HepG2 (cell line): ENCODE results near the gene IFT22. TPM values are rescaled to one million over a fixed set of nuclear protein-coding genes. Genes with fewer than 3 reads are reported as not detected.

Source experiments
- CBX2 ChIP-seq, 2 experiments: fragments of 200-600 bp in 1 of 2; sonication (generic); formaldehyde crosslinking in 1 of 2; IDR thresholded peaks; 2 replicates each; pipeline versions ENCODE4 v1.7.0 to v1.8.1; 2018 to 2022; ENCODE audit warnings: low read depth in 2 of 2, low read length in 1 of 2, mild to moderate bottlenecking in 1 of 2, missing genetic modification reagents in 1 of 2
- ELF1 ChIP-seq: sonication (generic); formaldehyde crosslinking; IDR thresholded peaks from 2 replicates; pipeline ENCODE4 v1.4.0; 2020; ENCODE audit warnings: missing genetic modification reagents
- GABPB1 ChIP-seq: IDR thresholded peaks from 2 replicates; pipeline ENCODE4 v1.6.1; 2016; ENCODE audit warnings: mild to moderate bottlenecking, missing genetic modification reagents, moderate library complexity, missing compliant biosample characterization
- HNF1B ChIP-seq: sonication (generic); formaldehyde crosslinking; IDR thresholded peaks from 2 replicates; pipeline ENCODE4 v1.5.1; 2020; ENCODE audit warnings: mild to moderate bottlenecking, moderate library complexity, missing genetic modification reagents
- LBX2 ChIP-seq: sonication (generic); formaldehyde crosslinking; IDR thresholded peaks from 2 replicates; pipeline ENCODE4 v1.5.0; 2020; ENCODE audit warnings: missing genetic modification reagents, mild to moderate bottlenecking, borderline replicate concordance
- SP2 ChIP-seq: sonication (generic); formaldehyde crosslinking; IDR thresholded peaks from 2 replicates; pipeline ENCODE4 v1.5.1; 2020; ENCODE audit warnings: mild to moderate bottlenecking, missing genetic modification reagents
- ZFP36L2 ChIP-seq: sonication (generic); formaldehyde crosslinking; IDR thresholded peaks from 2 replicates; pipeline ENCODE4 v1.4.0; 2020; ENCODE audit warnings: missing genetic modification reagents
- ZNF234 ChIP-seq: sonication (generic); formaldehyde crosslinking; conservative IDR thresholded peaks from 2 replicates; pipeline ENCODE4 v1.5.1; 2020; ENCODE audit warnings: mild to moderate bottlenecking, missing genetic modification reagents
- ZNF34 ChIP-seq: sonication (generic); formaldehyde crosslinking; IDR thresholded peaks from 2 replicates; pipeline ENCODE4 v1.4.0; 2020; ENCODE audit warnings: mild to moderate bottlenecking, missing genetic modification reagents, borderline replicate concordance
- ZNF430 ChIP-seq: sonication (generic); formaldehyde crosslinking; IDR thresholded peaks from 2 replicates; pipeline ENCODE4 v1.9.0; 2021; ENCODE audit warnings: mild to moderate bottlenecking, missing genetic modification reagents
- ZNF740 ChIP-seq: sonication (generic); formaldehyde crosslinking; IDR thresholded peaks from 2 replicates; pipeline ENCODE4 v1.4.0; 2020; ENCODE audit warnings: missing genetic modification reagents
- ZNF761 ChIP-seq: sonication (generic); formaldehyde crosslinking; conservative IDR thresholded peaks from 2 replicates; pipeline ENCODE4 v1.4.0; 2020; ENCODE audit warnings: mild to moderate bottlenecking, missing genetic modification reagents
- ZSCAN22 ChIP-seq: sonication (generic); formaldehyde crosslinking; IDR thresholded peaks from 2 replicates; pipeline ENCODE4 v1.4.0; 2020; ENCODE audit warnings: mild to moderate bottlenecking, missing genetic modification reagents
- polyA plus RNA-seq, 8 experiments: library from polyadenylated mRNA; depleted of rRNA in 3 of 8; stranded (reverse) in 7 of 8; unstranded in 1 of 8; fragments of >200 nt; fragmentation: Illumina TruSeq in 4 of 8; extraction: Trizol in 4 of 8; gene quantifications; 2 replicates each; pipeline versions ENCODE4 v1.2.1 to v1.2.3, GENCODE V29; 2011 to 2016; ENCODE audit warnings: low read depth in 4 of 8, missing spikeins in 1 of 8, mixed read lengths in 1 of 8; ENCODE audit not compliant: insufficient read depth in 1 of 8
- total RNA-seq, 5 experiments: library from RNA; depleted of rRNA; stranded (reverse); fragments of >200 nt; fragmentation: Illumina TruSeq; extraction: Trizol; gene quantifications; 2 replicates each; pipeline ENCODE4 v1.2.3, GENCODE V29; 2016; ENCODE audit warnings: low read depth in 1 of 5
- TF ChIP-seq, protein P1 (sequence below), 2 experiments: fragments of 450-650 bp in 1 of 2; sonication (generic) in 1 of 2; formaldehyde crosslinking in 1 of 2; IDR thresholded peaks; 2 replicates each; pipeline versions ENCODE4 v1.6.1 to v1.8.0; 2016 to 2022; ENCODE audit warnings: antibody characterized with exemption in 1 of 2, mild to moderate bottlenecking in 1 of 2, missing genetic modification reagents in 1 of 2

IFT22 gene
- total and polyA plus RNA-seq, 2 of the 13 experiments (the other 11 are each of a cell fraction or from before 2014, with no cell fraction given): 8.9 to 14.5 TPM

DNA sequence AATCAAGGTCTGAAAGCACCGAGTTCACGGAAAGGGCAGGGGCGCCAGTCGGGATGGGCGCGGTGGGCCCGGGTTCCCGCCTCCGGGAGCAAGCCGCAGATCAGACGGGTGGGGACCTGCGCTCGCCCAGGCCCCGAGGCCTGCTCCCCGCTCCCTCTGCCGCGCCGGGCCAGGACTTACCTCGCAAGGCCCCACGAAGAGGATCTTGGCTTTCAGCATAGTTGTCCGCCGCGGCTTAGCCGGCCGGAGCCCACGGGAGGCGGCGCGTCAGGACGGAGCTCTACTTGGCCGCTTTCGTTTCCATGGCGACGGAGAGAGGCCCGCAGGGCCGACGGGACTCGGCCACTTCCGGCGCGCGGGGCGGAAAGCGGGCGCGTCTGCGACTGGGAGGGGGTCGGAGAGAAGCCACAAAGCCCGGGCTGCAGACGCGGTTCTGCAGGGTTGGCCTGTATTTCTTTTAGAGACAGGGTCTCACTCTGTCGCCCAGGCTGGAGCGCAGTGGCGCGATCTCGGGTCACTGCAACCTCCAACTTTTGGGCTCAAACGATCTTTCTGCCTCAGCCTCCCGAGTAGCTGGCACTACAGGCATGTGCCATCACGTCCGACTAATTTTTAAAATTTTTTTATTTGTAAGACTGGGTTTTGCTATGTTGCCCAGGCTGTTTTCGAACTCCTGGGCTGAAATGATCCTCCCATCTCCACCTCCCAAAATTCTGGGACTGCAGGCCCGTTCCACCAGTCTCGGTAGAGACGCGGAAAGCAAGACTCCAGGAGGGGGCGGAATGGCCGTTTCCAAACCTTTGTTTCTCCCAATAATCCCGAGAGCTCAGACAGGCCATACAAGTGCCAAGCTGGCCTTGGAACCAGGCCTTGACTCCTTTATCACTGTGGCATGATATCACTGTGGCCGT is at the start of gene IFT22 (continued):
- TF ChIP-seq, protein P1, sequence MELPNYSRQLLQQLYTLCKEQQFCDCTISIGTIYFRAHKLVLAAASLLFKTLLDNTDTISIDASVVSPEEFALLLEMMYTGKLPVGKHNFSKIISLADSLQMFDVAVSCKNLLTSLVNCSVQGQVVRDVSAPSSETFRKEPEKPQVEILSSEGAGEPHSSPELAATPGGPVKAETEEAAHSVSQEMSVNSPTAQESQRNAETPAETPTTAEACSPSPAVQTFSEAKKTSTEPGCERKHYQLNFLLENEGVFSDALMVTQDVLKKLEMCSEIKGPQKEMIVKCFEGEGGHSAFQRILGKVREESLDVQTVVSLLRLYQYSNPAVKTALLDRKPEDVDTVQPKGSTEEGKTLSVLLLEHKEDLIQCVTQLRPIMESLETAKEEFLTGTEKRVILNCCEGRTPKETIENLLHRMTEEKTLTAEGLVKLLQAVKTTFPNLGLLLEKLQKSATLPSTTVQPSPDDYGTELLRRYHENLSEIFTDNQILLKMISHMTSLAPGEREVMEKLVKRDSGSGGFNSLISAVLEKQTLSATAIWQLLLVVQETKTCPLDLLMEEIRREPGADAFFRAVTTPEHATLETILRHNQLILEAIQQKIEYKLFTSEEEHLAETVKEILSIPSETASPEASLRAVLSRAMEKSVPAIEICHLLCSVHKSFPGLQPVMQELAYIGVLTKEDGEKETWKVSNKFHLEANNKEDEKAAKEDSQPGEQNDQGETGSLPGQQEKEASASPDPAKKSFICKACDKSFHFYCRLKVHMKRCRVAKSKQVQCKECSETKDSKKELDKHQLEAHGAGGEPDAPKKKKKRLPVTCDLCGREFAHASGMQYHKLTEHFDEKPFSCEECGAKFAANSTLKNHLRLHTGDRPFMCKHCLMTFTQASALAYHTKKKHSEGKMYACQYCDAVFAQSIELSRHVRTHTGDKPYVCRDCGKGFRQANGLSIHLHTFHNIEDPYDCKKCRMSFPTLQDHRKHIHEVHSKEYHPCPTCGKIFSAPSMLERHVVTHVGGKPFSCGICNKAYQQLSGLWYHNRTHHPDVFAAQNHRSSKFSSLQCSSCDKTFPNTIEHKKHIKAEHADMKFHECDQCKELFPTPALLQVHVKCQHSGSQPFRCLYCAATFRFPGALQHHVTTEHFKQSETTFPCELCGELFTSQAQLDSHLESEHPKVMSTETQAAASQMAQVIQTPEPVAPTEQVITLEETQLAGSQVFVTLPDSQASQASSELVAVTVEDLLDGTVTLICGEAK (IDR thresholded peaks at IDR 0.05): no peak
- TF ChIP-seq, protein P1 (CRISPR knock-in tag; IDR thresholded peaks at IDR 0.05): 0 out of 2 replicates have a peak, but pooled peaks have one; percentile 27
- TF ChIP-seq ZNF430 (CRISPR knock-in tag) (no peak), ZNF761 (CRISPR knock-in tag) (no peak), ELF1 (peak; percentile 68), GABPB1 (CRISPR knock-in tag) (peak; percentile 97), ZNF740 (no peak), ZFP36L2 (CRISPR knock-in tag) (no peak), SP2 (CRISPR knock-in tag) (0 out of 2 replicates have a peak, but pooled peaks have one; percentile 32), ZNF34 (CRISPR knock-in tag) (no peak), LBX2 (no peak), ZNF234 (CRISPR knock-in tag) (no peak), CBX2 (IDR thresholded peaks at IDR 0.05; ENCODE audit: low read depth, low read length) (no peak), CBX2 (CRISPR knock-in tag; IDR thresholded peaks at IDR 0.05; ENCODE audit: low read depth) (no peak), ZSCAN22 (CRISPR knock-in tag) (no peak), HNF1B (CRISPR knock-in tag) (peak; percentile 89)
